ENCODE results near the gene QSER1.
"Not testable (repeated sequence)": the region's sequence is repeated elsewhere in the genome, so short reads cannot be mapped to it uniquely, and the experiment has no call there.

QSER1 gene

GRCh38 chr11:33006010-33006409 lies 113.4 kb downstream of the QSER1 start:
- DNase-seq, result no peak

GRCh38 chr11:33013755-33014154 lies 121.1 kb downstream of the QSER1 start:
- DNase-seq, result no peak

GRCh38 chr11:33015621-33016551 lies 123.3 kb downstream of the QSER1 start, which contains the start of gene DEPDC7:
Gene DEPDC7 (plus strand): TSS chr11:33015878. CDS start chr11:33015956, 78 bp downstream.
- peak; percentile 85 for DNase-seq

GRCh38 chr11:33016654-33017053 lies 124.0 kb downstream of the QSER1 start:
- DNase-seq, result no peak

- no peak for DNase-seq
Observed at GRCh38 chr11:33017478-33017877, 124.9 kb downstream of the QSER1 start.

GRCh38 chr11:33017965-33018364 lies 125.4 kb downstream of the QSER1 start:
- DNase-seq, result no peak

GRCh38 chr11:33018840-33019239 lies 126.2 kb downstream of the QSER1 start:
- DNase-seq, result no peak

- no peak for DNase-seq
Observed at GRCh38 chr11:33021501-33021900, 128.9 kb downstream of the QSER1 start.

- DNase-seq, result no peak
Observed at GRCh38 chr11:33021937-33022336, 129.3 kb downstream of the QSER1 start.

- no peak for DNase-seq
Observed at GRCh38 chr11:33025339-33025722, 132.7 kb downstream of the QSER1 start.

GRCh38 chr11:33027233-33027632 lies 134.6 kb downstream of the QSER1 start:
- no peak for DNase-seq

- DNase-seq, result no peak
Observed at GRCh38 chr11:33027846-33028536, 135.4 kb downstream of the QSER1 start.

- no peak for DNase-seq
Observed at GRCh38 chr11:33028537-33028914, 135.9 kb downstream of the QSER1 start.

- not testable (repeated sequence) for DNase-seq
Observed at GRCh38 chr11:33029218-33029617, 136.6 kb downstream of the QSER1 start.

Data from NCI-H1417 treated with DMSO at 0.1 percent for 48 hours (cell line).